GM21423 (cell line): Measurements from ENCODE around the gene PPARD.
"Not testable (repeated sequence)": the region's sequence is repeated elsewhere in the genome, so short reads cannot be mapped to it uniquely, and the experiment has no call there.

Experiments used
- ATAC-seq: cut with Tn5 transposase; IDR thresholded peaks from one replicate; pipeline ENCODE4 v1.9.1; 2021; ENCODE audit warnings: mild to moderate bottlenecking, moderate library complexity; ENCODE audit not compliant: unreplicated experiment

Gene PPARD

GRCh38 chr6:35435074-35435837 lies 92.9 kb downstream of the PPARD start:
- no peak for ATAC-seq

GRCh38 chr6:35436071-35436857 lies 93.9 kb downstream of the PPARD start:
- no peak for ATAC-seq

- not testable (repeated sequence) for ATAC-seq
These were observed 96.2 kb downstream of the PPARD start for GRCh38 chr6:35438378-35439065.

- no peak for ATAC-seq
These were observed 97.0 kb downstream of the PPARD start for GRCh38 chr6:35439308-35439707.

- ATAC-seq: no peak
These were observed 98.8 kb downstream of the PPARD start for GRCh38 chr6:35441205-35441604.

GRCh38 chr6:35441642-35442041 lies 99.3 kb downstream of the PPARD start:
- no peak for ATAC-seq

GRCh38 chr6:35442693-35443092 lies 100.3 kb downstream of the PPARD start:
- no peak for ATAC-seq

- no peak for ATAC-seq
These were observed 101.1 kb downstream of the PPARD start for GRCh38 chr6:35443341-35444030.

GRCh38 chr6:35445691-35446090 lies 103.3 kb downstream of the PPARD start:
- ATAC-seq: no peak

- no peak for ATAC-seq
These were observed 105.8 kb downstream of the PPARD start for GRCh38 chr6:35448191-35448590.

- peak; percentile 34 for ATAC-seq
These were observed 107.0 kb downstream of the PPARD start for GRCh38 chr6:35449287-35449881.

GRCh38 chr6:35451354-35452182 lies 109.2 kb downstream of the PPARD start:
- no peak for ATAC-seq

GRCh38 chr6:35452183-35453090 lies 110.1 kb downstream of the PPARD start, which contains the start of gene FANCE:
TSS of gene FANCE (plus strand) at chr6:35452338. CDS start at chr6:35452546, 208 bp downstream.
- peak; percentile 87 for ATAC-seq

GRCh38 chr6:35453236-35453635 lies 110.9 kb downstream of the PPARD start:
- no peak for ATAC-seq

GRCh38 chr6:35454391-35455110 lies 112.2 kb downstream of the PPARD start:
- no peak for ATAC-seq

- no peak for ATAC-seq
These were observed 115.5 kb downstream of the PPARD start for GRCh38 chr6:35457907-35458306.

GRCh38 chr6:35461270-35461669 lies 118.9 kb downstream of the PPARD start:
- ATAC-seq: no peak

- no peak for ATAC-seq
These were observed 120.9 kb downstream of the PPARD start for GRCh38 chr6:35463292-35463691.
